HepG2 (cell line): Measurements from ENCODE around the gene HOXA7. TPM values are rescaled to one million over a fixed set of nuclear protein-coding genes. Genes with fewer than 3 reads are reported as not detected.

Experiments
- BRD4 ChIP-seq: sonication (generic); formaldehyde crosslinking; IDR thresholded peaks from 2 replicates; pipeline ENCODE4 v1.4.0; 2020; ENCODE audit warnings: missing genetic modification reagents
- CERS6 ChIP-seq: sonication (generic); formaldehyde crosslinking; IDR thresholded peaks from 2 replicates; pipeline ENCODE4 v1.5.0; 2020; ENCODE audit warnings: missing genetic modification reagents
- HMGXB3 ChIP-seq: sonication (generic); formaldehyde crosslinking; IDR thresholded peaks from 2 replicates; pipeline ENCODE4 v1.4.0; 2020; ENCODE audit warnings: missing genetic modification reagents, borderline replicate concordance
- HMGXB4 ChIP-seq, 2 experiments: sonication (generic) in 1 of 2; formaldehyde crosslinking in 1 of 2; IDR thresholded peaks; 2 replicates each; pipeline versions ENCODE4 v1.4.0 to v1.6.1; 2018 to 2020; ENCODE audit warnings: missing genetic modification reagents in 2 of 2, borderline replicate concordance in 1 of 2, low read depth in 1 of 2, mild to moderate bottlenecking in 1 of 2, missing biosample characterization in 1 of 2
- NFRKB ChIP-seq: fragments of 450-650 bp; IDR thresholded peaks from 2 replicates; pipeline ENCODE4 v1.6.1; 2017
- NR2F6 ChIP-seq, 2 experiments: IDR thresholded peaks; 2 replicates each; pipeline ENCODE4 v1.6.1; 2016; ENCODE audit warnings: antibody characterized with exemption in 1 of 2, mild to moderate bottlenecking in 1 of 2
- ONECUT2 ChIP-seq: sonication (generic); formaldehyde crosslinking; IDR thresholded peaks from 2 replicates; pipeline ENCODE4 v1.4.0; 2020; ENCODE audit warnings: missing genetic modification reagents
- UBTF ChIP-seq: sonication (generic); formaldehyde crosslinking; IDR thresholded peaks from 2 replicates; pipeline ENCODE4 v1.4.0; 2020; ENCODE audit warnings: mild to moderate bottlenecking, missing genetic modification reagents
- ZBTB34 ChIP-seq: sonication (generic); formaldehyde crosslinking; IDR thresholded peaks from 2 replicates; pipeline ENCODE4 v1.8.0; 2022; ENCODE audit warnings: mild to moderate bottlenecking, missing genetic modification reagents
- ZKSCAN5 ChIP-seq: sonication (generic); formaldehyde crosslinking; IDR thresholded peaks from 2 replicates; pipeline ENCODE4 v1.5.1; 2020; ENCODE audit warnings: mild to moderate bottlenecking, missing genetic modification reagents
- ZNF557 ChIP-seq: sonication (generic); formaldehyde crosslinking; IDR thresholded peaks from 2 replicates; pipeline ENCODE4 v1.4.0; 2020; ENCODE audit warnings: missing genetic modification reagents
- ZNF709 ChIP-seq: sonication (generic); formaldehyde crosslinking; IDR thresholded peaks from 2 replicates; pipeline ENCODE4 v1.5.0; 2020; ENCODE audit warnings: mild to moderate bottlenecking, missing genetic modification reagents
- ZNF710 ChIP-seq: sonication (generic); formaldehyde crosslinking; IDR thresholded peaks from 2 replicates; pipeline ENCODE4 v1.5.0; 2020; ENCODE audit warnings: mild to moderate bottlenecking, missing genetic modification reagents, borderline replicate concordance
- ZNF747 ChIP-seq: sonication (generic); formaldehyde crosslinking; IDR thresholded peaks from 2 replicates; pipeline ENCODE4 v1.8.1; 2023; ENCODE audit warnings: missing genetic modification reagents, mild to moderate bottlenecking, borderline replicate concordance
- ZNF772 ChIP-seq: sonication (generic); formaldehyde crosslinking; IDR thresholded peaks from 2 replicates; pipeline ENCODE4 v1.5.0; 2020; ENCODE audit warnings: mild to moderate bottlenecking, missing genetic modification reagents
- polyA plus RNA-seq, 8 experiments: library from polyadenylated mRNA; depleted of rRNA in 3 of 8; stranded (reverse) in 7 of 8; unstranded in 1 of 8; fragments of >200 nt; fragmentation: Illumina TruSeq in 4 of 8; extraction: Trizol in 4 of 8; gene quantifications; 2 replicates each; pipeline versions ENCODE4 v1.2.1 to v1.2.3, GENCODE V29; 2011 to 2016; ENCODE audit warnings: low read depth in 4 of 8, missing spikeins in 1 of 8, mixed read lengths in 1 of 8; ENCODE audit not compliant: insufficient read depth in 1 of 8
- total RNA-seq, 5 experiments: library from RNA; depleted of rRNA; stranded (reverse); fragments of >200 nt; fragmentation: Illumina TruSeq; extraction: Trizol; gene quantifications; 2 replicates each; pipeline ENCODE4 v1.2.3, GENCODE V29; 2016; ENCODE audit warnings: low read depth in 1 of 5

HOXA7 gene
- total and polyA plus RNA-seq, 2 of the 13 experiments (the other 11 are each of a cell fraction or from before 2014, with no cell fraction given): 0.05 TPM; not detected in 1

GRCh38 chr7:27129729-27130539, 26.5 kb downstream of the HOXA7 start (continued):
- no peak for TF ChIP-seq CERS6 (CRISPR knock-in tag)
- TF ChIP-seq BRD4: no peak
- no peak for TF ChIP-seq ZNF710 (CRISPR knock-in tag)
- TF ChIP-seq ZNF747 (CRISPR knock-in tag): no peak
- no peak for TF ChIP-seq NR2F6 (IDR thresholded peaks at IDR 0.05)
- TF ChIP-seq NR2F6 (CRISPR knock-in tag; IDR thresholded peaks at IDR 0.05): no peak
- TF ChIP-seq HMGXB4 (CRISPR knock-in tag; IDR thresholded peaks at IDR 0.05; ENCODE audit: borderline replicate concordance in 1 of 2, low read depth in 1 of 2): peak in 1 of 2 experiments; percentile 73; a peak in 1 of 4 replicates
- no peak for TF ChIP-seq ONECUT2
- peak; percentile 79 for TF ChIP-seq UBTF (CRISPR knock-in tag)
- no peak for TF ChIP-seq ZKSCAN5 (CRISPR knock-in tag)
- no peak for TF ChIP-seq ZNF557 (CRISPR knock-in tag)
- no peak for TF ChIP-seq ZNF709 (CRISPR knock-in tag)
- no peak for TF ChIP-seq ZBTB34 (CRISPR knock-in tag)
- no peak for TF ChIP-seq ZNF772
- no peak for TF ChIP-seq NFRKB
- no peak for TF ChIP-seq HMGXB3 (CRISPR knock-in tag)
